ENCODE results near the gene FBLN1.

FBLN1 gene

DNA sequence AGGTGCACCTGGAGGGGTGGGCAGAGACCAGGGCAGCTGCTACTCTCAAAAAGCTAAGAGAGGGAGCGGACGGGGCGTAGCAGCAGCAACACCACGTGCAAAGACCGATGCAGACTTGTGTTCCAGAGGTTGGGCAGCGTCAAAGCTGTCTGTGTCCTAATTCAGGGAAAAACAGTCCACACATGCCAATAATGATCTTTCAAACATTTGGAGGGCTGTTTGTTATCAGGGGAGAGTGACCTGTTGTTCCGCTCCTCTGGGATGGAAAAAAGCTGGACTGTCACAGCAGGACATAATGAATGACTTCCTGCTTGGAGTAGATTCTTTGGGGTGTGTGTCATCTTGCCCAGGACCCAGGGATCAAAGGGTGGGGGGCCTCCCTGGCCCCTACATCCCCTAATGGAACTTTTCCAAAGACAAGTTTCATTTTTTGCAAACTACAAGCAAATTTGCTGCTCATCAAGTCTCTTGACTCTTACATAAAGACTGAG lies 6.2 kb upstream of the FBLN1 start:
- no peak overlapping the region for H3K4me3 ChIP-seq (ENCODE audit: low read depth, low read length)
- TF ChIP-seq CTCF (IDR thresholded peaks at IDR 0.05; ENCODE audit: borderline replicate concordance, insufficient read depth, low read depth, low read length): no peak

DNA sequence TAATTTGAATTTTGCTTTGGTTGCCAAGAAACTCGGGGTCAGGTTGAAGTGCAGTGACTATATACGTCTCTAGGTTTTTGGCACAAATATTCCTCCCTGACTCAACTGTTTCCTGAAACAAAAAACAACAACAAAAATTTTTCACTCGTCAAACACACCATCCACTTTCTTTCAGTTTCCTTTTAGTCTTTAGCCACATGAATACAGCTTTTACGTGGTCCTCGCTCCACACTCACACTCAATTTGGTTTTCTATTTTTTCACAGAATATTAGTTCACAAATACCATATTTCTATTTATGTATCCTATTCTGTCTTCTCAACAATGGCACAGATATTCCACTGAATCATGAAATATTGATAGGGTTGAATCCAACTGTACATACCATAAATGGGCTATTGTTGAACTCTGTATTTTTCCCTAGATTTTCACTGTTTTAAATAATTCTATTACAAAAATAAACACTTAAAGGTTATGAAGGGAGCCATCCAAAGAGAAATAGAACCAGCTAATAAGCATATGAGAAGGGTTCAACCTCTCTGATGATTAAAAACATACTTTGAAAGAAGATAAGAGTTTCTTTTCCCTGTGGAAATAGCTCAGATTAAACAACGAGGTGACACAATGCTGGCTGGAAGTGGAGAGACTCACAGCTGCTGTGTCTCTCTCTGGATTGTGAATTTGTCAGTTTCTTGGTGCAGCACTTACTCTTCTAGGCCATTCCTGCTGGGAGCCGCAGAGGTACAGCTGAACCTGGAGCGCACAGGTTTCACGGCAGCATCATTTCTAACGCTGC lies 5.1 kb upstream of the FBLN1 start:
- H3K4me3 ChIP-seq (ENCODE audit: low read depth, low read length): no peak overlapping the region
- no peak for TF ChIP-seq CTCF (IDR thresholded peaks at IDR 0.05; ENCODE audit: borderline replicate concordance, insufficient read depth, low read depth, low read length)

GRCh38 chr22:45499746-45500145 lies 2.9 kb upstream of the FBLN1 start:
- no peak for TF ChIP-seq CTCF (IDR thresholded peaks at IDR 0.05; ENCODE audit: borderline replicate concordance, insufficient read depth, low read depth, low read length)
- H3K4me3 ChIP-seq (ENCODE audit: low read depth, low read length): no peak overlapping the region

GRCh38 chr22:45503050-45503815 lies 550 bp downstream of the FBLN1 start:
- no peak overlapping the region for H3K4me3 ChIP-seq (ENCODE audit: low read depth, low read length)
- no peak for TF ChIP-seq CTCF (IDR thresholded peaks at IDR 0.05; ENCODE audit: borderline replicate concordance, insufficient read depth, low read depth, low read length)

- no peak for TF ChIP-seq CTCF (IDR thresholded peaks at IDR 0.05; ENCODE audit: borderline replicate concordance, insufficient read depth, low read depth, low read length)
- H3K4me3 ChIP-seq (ENCODE audit: low read depth, low read length): no peak overlapping the region
Measured at GRCh38 chr22:45503816-45504372, 1.2 kb downstream of the FBLN1 start.

GRCh38 chr22:45504373-45505341 lies 2.0 kb downstream of the FBLN1 start:
- no peak overlapping the region for H3K4me3 ChIP-seq (ENCODE audit: low read depth, low read length)
- TF ChIP-seq CTCF (IDR thresholded peaks at IDR 0.05; ENCODE audit: borderline replicate concordance, insufficient read depth, low read depth, low read length): no peak

Measured in GM12875 (cell line).